ENCODE measurements around the gene TMPRSS6. TPM values are rescaled to one million over a fixed set of nuclear protein-coding genes. Genes with fewer than 3 reads are reported as not detected.

Gene TMPRSS6
- total and polyA plus RNA-seq, 8 donors: 0.45 to 1.5 (median 0.64) TPM; not detected in 1

DNA sequence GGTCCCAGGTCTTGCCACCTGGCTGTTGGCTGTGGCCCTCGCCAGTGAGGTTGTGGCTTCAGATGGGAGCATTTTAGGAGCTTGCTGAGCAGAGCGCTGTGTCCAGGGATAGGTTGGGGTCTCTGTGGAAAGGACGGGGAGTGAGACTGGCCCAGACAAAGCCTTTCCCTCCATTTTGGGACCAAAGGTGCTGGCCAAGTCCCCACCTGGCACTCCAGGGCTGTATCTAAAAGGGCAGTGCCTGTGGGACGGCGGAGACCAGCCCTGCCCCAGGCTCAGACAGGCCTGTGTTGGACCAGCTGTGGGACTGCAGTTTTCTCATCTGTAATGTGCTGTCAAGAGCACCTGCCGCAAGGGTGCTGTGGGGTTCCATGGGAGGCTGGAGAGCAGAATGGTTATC is 62.9 kb downstream of the TMPRSS6 start:
- H3K27me3 ChIP-seq: peaks cover 0 to 4% of the 10 kb centered on the region in 2 donors
- TF ChIP-seq, protein P1, sequence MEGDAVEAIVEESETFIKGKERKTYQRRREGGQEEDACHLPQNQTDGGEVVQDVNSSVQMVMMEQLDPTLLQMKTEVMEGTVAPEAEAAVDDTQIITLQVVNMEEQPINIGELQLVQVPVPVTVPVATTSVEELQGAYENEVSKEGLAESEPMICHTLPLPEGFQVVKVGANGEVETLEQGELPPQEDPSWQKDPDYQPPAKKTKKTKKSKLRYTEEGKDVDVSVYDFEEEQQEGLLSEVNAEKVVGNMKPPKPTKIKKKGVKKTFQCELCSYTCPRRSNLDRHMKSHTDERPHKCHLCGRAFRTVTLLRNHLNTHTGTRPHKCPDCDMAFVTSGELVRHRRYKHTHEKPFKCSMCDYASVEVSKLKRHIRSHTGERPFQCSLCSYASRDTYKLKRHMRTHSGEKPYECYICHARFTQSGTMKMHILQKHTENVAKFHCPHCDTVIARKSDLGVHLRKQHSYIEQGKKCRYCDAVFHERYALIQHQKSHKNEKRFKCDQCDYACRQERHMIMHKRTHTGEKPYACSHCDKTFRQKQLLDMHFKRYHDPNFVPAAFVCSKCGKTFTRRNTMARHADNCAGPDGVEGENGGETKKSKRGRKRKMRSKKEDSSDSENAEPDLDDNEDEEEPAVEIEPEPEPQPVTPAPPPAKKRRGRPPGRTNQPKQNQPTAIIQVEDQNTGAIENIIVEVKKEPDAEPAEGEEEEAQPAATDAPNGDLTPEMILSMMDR (IDR thresholded peaks at IDR 0.05): no peak
- intact Hi-C loops (cut with DNase I): no loop called here
- DNase-seq: no peak
- H3K36me3 ChIP-seq: no peaks in the 10 kb centered on the region
- H3K9me3 ChIP-seq: no peaks in the 10 kb centered on the region
- H3K4me3 ChIP-seq: no peak overlapping the region
- peaks cover 0 to 25% of the 10 kb centered on the region in 2 donors for H3K4me1 ChIP-seq
- no peak overlapping the region for H3K27ac ChIP-seq
- ATAC-seq: no peak

DNA sequence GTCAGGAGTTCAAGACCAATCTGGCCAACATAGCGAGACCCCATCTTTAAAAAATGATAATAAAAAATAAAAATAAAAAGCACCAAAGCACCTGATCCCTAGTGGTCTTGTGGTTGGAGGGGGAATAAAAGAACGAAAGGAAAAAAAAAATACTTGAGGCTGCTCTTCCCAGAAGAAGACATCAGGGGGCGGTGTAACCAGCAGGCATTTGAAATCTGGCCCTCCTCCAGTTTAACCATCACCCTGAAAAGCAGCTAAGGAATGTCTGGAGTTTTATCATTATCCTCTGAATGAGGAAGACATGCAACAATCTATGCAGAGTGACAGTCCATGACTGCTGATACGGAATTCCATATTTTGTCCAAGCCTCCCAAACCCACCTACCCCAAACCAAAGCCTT is 63.6 kb downstream of the TMPRSS6 start:
- Histone ChIP-seq H3K4me1 (peaks cover 0 to 19% of the 10 kb centered on the region in 2 donors), H3K36me3 (no peaks in the 10 kb centered on the region), H3K4me3 (no peak overlapping the region), H3K27me3 (no peaks in the 10 kb centered on the region), H3K27ac (no peak overlapping the region), H3K9me3 (no peaks in the 10 kb centered on the region)
- no peak for DNase-seq
- intact Hi-C loops (cut with DNase I): no loop called here
- ATAC-seq: no peak
- TF ChIP-seq, protein P1 (IDR thresholded peaks at IDR 0.05): peak in 1 of 2 donors; percentile 11

DNA sequence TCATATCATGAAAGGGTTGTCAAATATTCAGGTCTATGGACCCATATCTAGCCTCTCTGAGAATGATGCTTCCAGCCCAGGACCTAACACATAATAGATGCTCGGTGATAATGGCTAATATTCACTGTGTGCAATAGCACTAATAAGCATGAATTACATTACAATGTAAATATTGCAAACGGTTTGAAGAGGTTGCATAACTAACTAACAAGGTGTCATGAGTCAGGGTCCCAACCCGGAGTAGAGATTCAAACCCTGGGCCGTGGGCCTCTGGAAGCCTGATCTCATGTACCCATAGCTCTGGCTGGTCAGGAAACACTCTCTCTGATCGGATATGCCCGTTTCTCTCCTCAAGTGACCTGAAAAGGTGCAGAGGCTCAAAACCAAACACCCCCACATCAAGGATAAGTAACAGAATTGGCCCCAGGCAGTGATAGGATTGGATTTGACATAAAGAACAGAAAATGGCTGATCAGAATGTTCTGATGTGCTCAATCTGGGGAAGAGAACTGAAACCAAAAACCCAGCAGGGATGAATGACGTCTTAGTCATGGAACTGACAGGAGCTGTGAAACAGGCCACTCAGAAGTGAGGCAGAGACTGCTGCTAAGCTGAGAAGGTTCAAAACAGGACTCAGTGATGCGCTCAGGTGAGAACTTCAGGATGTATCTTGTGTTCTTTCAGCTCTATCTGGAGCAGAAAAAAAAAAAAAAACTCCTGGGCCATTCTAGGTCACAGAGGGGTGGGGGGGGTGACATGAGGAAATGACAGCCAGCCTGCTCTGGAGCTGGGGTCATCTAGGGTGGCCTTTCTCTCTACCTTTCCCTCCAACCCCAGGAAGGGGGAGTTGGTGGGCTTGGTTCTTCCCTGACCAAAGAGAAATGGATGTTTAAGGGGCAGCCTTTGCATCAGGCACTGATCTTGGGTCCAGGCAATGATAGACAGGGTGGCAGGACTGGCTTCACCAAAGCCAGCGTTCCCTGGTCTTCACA is 64.6 kb downstream of the TMPRSS6 start:
- Histone ChIP-seq H3K4me1 (peaks cover 0 to 17% of the 10 kb centered on the region in 2 donors), H3K27ac (no peak overlapping the region), H3K9me3 (no peaks in the 10 kb centered on the region), H3K4me3 (no peak overlapping the region), H3K36me3 (no peaks in the 10 kb centered on the region), H3K27me3 (no peaks in the 10 kb centered on the region)
- ATAC-seq (peak; percentile 13), DNase-seq (no peak)
- TF ChIP-seq, protein P1 (IDR thresholded peaks at IDR 0.05): no peak
- intact Hi-C loops (cut with DNase I): no loop called here

DNA sequence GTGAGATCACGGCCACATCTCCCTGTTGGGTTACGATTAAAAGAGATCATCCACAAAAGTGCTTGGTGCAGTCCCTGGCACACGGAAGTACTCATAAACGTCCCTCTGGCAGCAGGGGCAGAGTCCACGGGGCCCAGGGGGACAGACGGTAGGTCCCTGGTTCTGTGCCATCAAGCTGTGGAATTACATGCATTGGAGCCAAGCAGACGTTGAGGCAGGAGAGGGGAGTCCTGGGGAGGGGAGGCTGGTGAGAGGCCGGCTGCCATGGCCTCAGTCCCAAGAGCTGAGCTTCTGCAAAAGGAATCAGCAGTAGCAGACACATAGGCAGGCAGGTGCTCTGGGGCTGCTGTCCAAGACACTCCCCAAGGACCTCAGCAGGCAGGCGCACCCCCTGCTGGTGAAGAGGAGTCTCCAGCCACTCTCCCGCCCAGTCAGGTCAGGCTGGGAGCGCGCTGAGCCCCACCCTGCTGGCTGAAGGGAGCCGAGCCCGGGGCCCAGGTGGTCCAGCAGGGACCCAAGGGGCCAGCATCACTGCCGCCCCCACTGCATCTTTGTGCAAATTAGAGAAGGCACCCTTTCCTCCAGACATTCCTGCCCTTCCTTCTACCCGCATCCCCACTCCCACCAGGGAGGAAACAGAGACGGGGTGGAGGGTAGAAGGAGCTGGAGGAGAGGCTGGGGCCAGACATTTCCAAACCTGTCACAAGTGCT is 65.5 kb downstream of the TMPRSS6 start:
- no peak overlapping the region for H3K27ac ChIP-seq
- H3K9me3 ChIP-seq: no peaks in the 10 kb centered on the region
- H3K4me1 ChIP-seq: peaks cover 0 to 17% of the 10 kb centered on the region in 2 donors
- H3K36me3 ChIP-seq: no peaks in the 10 kb centered on the region
- TF ChIP-seq, protein P1 (IDR thresholded peaks at IDR 0.05): peak; percentile 63 to 73
- ATAC-seq (peak; percentile 99), DNase-seq (peak in 2 of 4 donors; percentile 76 to 91)
- intact Hi-C loops (cut with DNase I): no loop called here
- H3K27me3 ChIP-seq: no peaks in the 10 kb centered on the region
- H3K4me3 ChIP-seq: no peak overlapping the region
